HepG2 (cell line): ENCODE measurements around the gene PFAS. TPM values are rescaled to one million over a fixed set of nuclear protein-coding genes. Genes with fewer than 3 reads are reported as not detected.

ENCODE experiments used
- ARID4A ChIP-seq: sonication (generic); formaldehyde crosslinking; IDR thresholded peaks from 2 replicates; pipeline ENCODE4 v1.5.0; 2020; ENCODE audit warnings: mild to moderate bottlenecking, missing genetic modification reagents, borderline replicate concordance
- FOXC1 ChIP-seq: sonication (generic); formaldehyde crosslinking; IDR thresholded peaks from 2 replicates; pipeline ENCODE4 v1.8.0; 2022; ENCODE audit warnings: mild to moderate bottlenecking, missing genetic modification reagents, borderline replicate concordance
- MXD4 ChIP-seq: IDR thresholded peaks from 2 replicates; pipeline ENCODE4 v1.6.1; 2016; ENCODE audit warnings: mild to moderate bottlenecking, missing biosample characterization, missing genetic modification reagents
- MZF1 ChIP-seq: sonication (generic); formaldehyde crosslinking; IDR thresholded peaks from 2 replicates; pipeline ENCODE4 v1.8.1; 2023; ENCODE audit warnings: mild to moderate bottlenecking, missing genetic modification reagents, borderline replicate concordance
- NFATC3 ChIP-seq: sonication (generic); formaldehyde crosslinking; IDR thresholded peaks from 2 replicates; pipeline ENCODE4 v1.5.1; 2020; ENCODE audit warnings: mild to moderate bottlenecking, missing genetic modification reagents
- NR0B2 ChIP-seq: sonication (generic); formaldehyde crosslinking; IDR thresholded peaks from 2 replicates; pipeline ENCODE4 v1.4.0; 2020; ENCODE audit warnings: mild to moderate bottlenecking, missing genetic modification reagents
- RBM39 ChIP-seq: fragments of 200-400 bp; formaldehyde crosslinking; IDR thresholded peaks from one replicate; pipeline ENCODE4 v1.6.1; 2018; ENCODE audit warnings: antibody characterized with exemption, mild to moderate bottlenecking, low read depth, low read length; ENCODE audit not compliant: poor library complexity, severe bottlenecking
- REPIN1 ChIP-seq: sonication (generic); formaldehyde crosslinking; IDR thresholded peaks from 2 replicates; pipeline ENCODE4 v1.8.0; 2022; ENCODE audit warnings: missing genetic modification reagents, low read depth, mild to moderate bottlenecking, borderline replicate concordance
- SP140L ChIP-seq: sonication (generic); formaldehyde crosslinking; IDR thresholded peaks from 2 replicates; pipeline ENCODE4 v1.4.0; 2020; ENCODE audit warnings: missing genetic modification reagents, borderline replicate concordance
- TSC22D2 ChIP-seq: sonication (generic); formaldehyde crosslinking; IDR thresholded peaks from 2 replicates; pipeline ENCODE4 v1.5.1; 2020; ENCODE audit warnings: missing genetic modification reagents, mild to moderate bottlenecking, borderline replicate concordance
- ZFP91 ChIP-seq: sonication (generic); formaldehyde crosslinking; IDR thresholded peaks from 2 replicates; pipeline ENCODE4 v1.9.0; 2022; ENCODE audit warnings: missing genetic modification reagents, mild to moderate bottlenecking, borderline replicate concordance
- ZNF160 ChIP-seq: sonication (generic); formaldehyde crosslinking; IDR thresholded peaks from 2 replicates; pipeline ENCODE4 v1.8.0; 2022; ENCODE audit warnings: mild to moderate bottlenecking, inconsistent platforms, missing genetic modification reagents
- ZNF230 ChIP-seq: sonication (generic); formaldehyde crosslinking; IDR thresholded peaks from 2 replicates; pipeline ENCODE4 v1.4.0; 2020; ENCODE audit warnings: mild to moderate bottlenecking, missing genetic modification reagents
- ZNF282 ChIP-seq: fragments of 450-650 bp; IDR thresholded peaks from 2 replicates; pipeline ENCODE4 v1.6.1; 2018; ENCODE audit not compliant: partially characterized antibody
- ZNF317 ChIP-seq: sonication (generic); formaldehyde crosslinking; IDR thresholded peaks from 2 replicates; pipeline ENCODE4 v1.5.0; 2020; ENCODE audit warnings: mild to moderate bottlenecking, missing genetic modification reagents
- ZNF430 ChIP-seq: sonication (generic); formaldehyde crosslinking; IDR thresholded peaks from 2 replicates; pipeline ENCODE4 v1.9.0; 2021; ENCODE audit warnings: mild to moderate bottlenecking, missing genetic modification reagents
- ZNF451 ChIP-seq: sonication (generic); formaldehyde crosslinking; IDR thresholded peaks from 2 replicates; pipeline ENCODE4 v1.5.0; 2020; ENCODE audit warnings: mild to moderate bottlenecking, missing genetic modification reagents
- ZNF564 ChIP-seq: sonication (generic); formaldehyde crosslinking; IDR thresholded peaks from 2 replicates; pipeline ENCODE4 v1.8.1; 2023; ENCODE audit warnings: mild to moderate bottlenecking, missing genetic modification reagents
- ZNF619 ChIP-seq: sonication (generic); formaldehyde crosslinking; IDR thresholded peaks from 2 replicates; pipeline ENCODE4 v1.4.0; 2020; ENCODE audit warnings: mild to moderate bottlenecking, missing genetic modification reagents
- ZNF746 ChIP-seq: sonication (generic); formaldehyde crosslinking; IDR thresholded peaks from 2 replicates; pipeline ENCODE4 v1.8.0; 2022; ENCODE audit warnings: mild to moderate bottlenecking, missing genetic modification reagents
- polyA plus RNA-seq, 8 experiments: library from polyadenylated mRNA; depleted of rRNA in 3 of 8; stranded (reverse) in 7 of 8; unstranded in 1 of 8; fragments of >200 nt; fragmentation: Illumina TruSeq in 4 of 8; extraction: Trizol in 4 of 8; gene quantifications; 2 replicates each; pipeline versions ENCODE4 v1.2.1 to v1.2.3, GENCODE V29; 2011 to 2016; ENCODE audit warnings: low read depth in 4 of 8, missing spikeins in 1 of 8, mixed read lengths in 1 of 8; ENCODE audit not compliant: insufficient read depth in 1 of 8
- total RNA-seq, 5 experiments: library from RNA; depleted of rRNA; stranded (reverse); fragments of >200 nt; fragmentation: Illumina TruSeq; extraction: Trizol; gene quantifications; 2 replicates each; pipeline ENCODE4 v1.2.3, GENCODE V29; 2016; ENCODE audit warnings: low read depth in 1 of 5
- TF ChIP-seq, protein P1 (sequence below): IDR thresholded peaks from 2 replicates; pipeline ENCODE4 v1.6.1; 2012; ENCODE audit warnings: inconsistent platforms
- TF ChIP-seq, protein P2 (sequence below), 2 experiments: fragments of 450-650 bp in 1 of 2; sonication (generic) in 1 of 2; formaldehyde crosslinking; IDR thresholded peaks; 2 replicates each; pipeline versions ENCODE4 v1.5.0 to v1.8.0; 2020 to 2022; ENCODE audit warnings: mild to moderate bottlenecking in 1 of 2, missing genetic modification reagents in 1 of 2

Gene PFAS
- total and polyA plus RNA-seq, 2 of the 13 experiments (the other 11 are each of a cell fraction or from before 2014, with no cell fraction given): 49.4 to 58.2 TPM

GRCh38 chr17:8221663-8222379 lies 27.3 kb upstream of the PFAS start (continued):
- TF ChIP-seq ZNF317 (CRISPR knock-in tag): peak; percentile 11; the same call in 1 of the 2 replicates
- TF ChIP-seq NR0B2 (CRISPR knock-in tag): 0 out of 2 replicates have a peak, but pooled peaks have one; percentile 54
- no peak for TF ChIP-seq SP140L
- TF ChIP-seq ZNF430: peak; percentile 74
- 0 out of 2 replicates have a peak, but pooled peaks have one; percentile 36 for TF ChIP-seq ZFP91 (CRISPR knock-in tag)
- TF ChIP-seq ZNF230 (CRISPR knock-in tag): no peak
- TF ChIP-seq ZNF282: no peak
- TF ChIP-seq, protein P1, sequence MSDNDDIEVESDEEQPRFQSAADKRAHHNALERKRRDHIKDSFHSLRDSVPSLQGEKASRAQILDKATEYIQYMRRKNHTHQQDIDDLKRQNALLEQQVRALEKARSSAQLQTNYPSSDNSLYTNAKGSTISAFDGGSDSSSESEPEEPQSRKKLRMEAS: peak; percentile 52; the same call in 1 of the 2 replicates
- TF ChIP-seq MXD4 (CRISPR knock-in tag): 0 out of 2 replicates have a peak, but pooled peaks have one; percentile 13
- TF ChIP-seq ARID4A: no peak; the same call in 1 of the 2 replicates
- peak; percentile 38; the same call in 1 of the 2 replicates for TF ChIP-seq TSC22D2 (CRISPR knock-in tag)
- TF ChIP-seq, protein P2, sequence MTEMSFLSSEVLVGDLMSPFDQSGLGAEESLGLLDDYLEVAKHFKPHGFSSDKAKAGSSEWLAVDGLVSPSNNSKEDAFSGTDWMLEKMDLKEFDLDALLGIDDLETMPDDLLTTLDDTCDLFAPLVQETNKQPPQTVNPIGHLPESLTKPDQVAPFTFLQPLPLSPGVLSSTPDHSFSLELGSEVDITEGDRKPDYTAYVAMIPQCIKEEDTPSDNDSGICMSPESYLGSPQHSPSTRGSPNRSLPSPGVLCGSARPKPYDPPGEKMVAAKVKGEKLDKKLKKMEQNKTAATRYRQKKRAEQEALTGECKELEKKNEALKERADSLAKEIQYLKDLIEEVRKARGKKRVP (CRISPR knock-in tag; IDR thresholded peaks at IDR 0.05): peak in 1 of 2 experiments; percentile 28; a peak in 1 of 4 replicates
- no peak for TF ChIP-seq RBM39
- TF ChIP-seq ZNF451 (CRISPR knock-in tag): no peak
- TF ChIP-seq ZNF160 (CRISPR knock-in tag): no peak; the same call in 1 of the 2 replicates
- no peak for TF ChIP-seq MZF1 (CRISPR knock-in tag)
- no peak; the same call in 1 of the 2 replicates for TF ChIP-seq REPIN1 (CRISPR knock-in tag)
- no peak for TF ChIP-seq NFATC3 (CRISPR knock-in tag)
- TF ChIP-seq FOXC1: peak; percentile 45
- no peak for TF ChIP-seq ZNF746
- no peak for TF ChIP-seq ZNF619 (CRISPR knock-in tag)
- no peak for TF ChIP-seq ZNF564 (CRISPR knock-in tag)
